ENCODE results near the gene CTXND1.

Gene CTXND1

GRCh38 chr15:80188251-80188650 is 63.8 kb downstream of the CTXND1 start:
- no peak overlapping the region for H3K27ac ChIP-seq (ENCODE audit: low read depth, low read length)

DNA sequence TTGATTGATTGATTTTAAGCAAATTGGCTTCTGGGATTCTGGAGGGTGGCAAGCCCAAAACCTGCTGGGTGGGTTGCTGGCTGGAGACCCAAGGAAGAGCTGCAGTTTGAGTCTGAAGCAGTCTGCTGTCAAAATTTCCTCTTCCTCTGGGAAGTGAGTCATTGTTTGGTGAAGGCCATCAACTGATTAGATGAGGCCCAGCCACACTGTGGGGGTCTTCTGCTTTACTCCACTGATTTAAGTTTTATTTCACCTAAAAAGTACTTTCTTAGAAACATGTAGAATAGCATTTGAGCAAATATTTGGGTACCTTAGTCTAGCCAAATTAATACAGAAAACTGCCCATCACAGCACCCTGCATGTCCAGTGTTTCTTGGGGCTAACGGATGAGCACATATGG is 65.4 kb downstream of the CTXND1 start:
- Histone ChIP-seq H3K79me2 (ENCODE audit: control insufficient read depth, low read length) (no peaks in the 10 kb centered on the region), H3F3A (ENCODE audit: control insufficient read depth, insufficient read depth) (no peaks in the 10 kb centered on the region), H3K4me2 (ENCODE audit: low read length) (no peak overlapping the region), H3K36me3 (ENCODE audit: control insufficient read depth, low read length) (no peaks in the 10 kb centered on the region), H3K4me1 (ENCODE audit: control insufficient read depth, low read length) (no peaks in the 10 kb centered on the region), H4K20me1 (ENCODE audit: control insufficient read depth, insufficient read depth, low read depth, low read length) (no peaks in the 10 kb centered on the region), H3K27me3 (ENCODE audit: control insufficient read depth, low read length) (no peaks in the 10 kb centered on the region), H3K9me2 (replicated peaks; ENCODE audit: control insufficient read depth, low read length) (no peaks in the 10 kb centered on the region), H3K9me3 (ENCODE audit: control insufficient read depth, insufficient read depth, low read length) (no peaks in the 10 kb centered on the region), H3K4me3 (ENCODE audit: low read length) (no peak overlapping the region), H3K27ac (ENCODE audit: low read depth, low read length) (no peak overlapping the region)
- no peak for TF ChIP-seq CTCF (IDR thresholded peaks at IDR 0.05; ENCODE audit: low read depth, low read length, poor library complexity, severe bottlenecking)
- TF ChIP-seq EZH2phosphoT487 (IDR thresholded peaks at IDR 0.05; ENCODE audit: borderline replicate concordance, low read length), result no peak

More at GRCh38 chr15:80188251-80188650, 63.8 kb downstream of the CTXND1 start:
- Histone ChIP-seq H3K9me3 (ENCODE audit: control insufficient read depth, insufficient read depth, low read length) (no peaks in the 10 kb centered on the region), H3K27me3 (ENCODE audit: control insufficient read depth, low read length) (peaks cover 3% of the 10 kb centered on the region; the same call in 1 of the 2 replicates), H3F3A (ENCODE audit: control insufficient read depth, insufficient read depth) (no peaks in the 10 kb centered on the region), H3K79me2 (ENCODE audit: control insufficient read depth, low read length) (no peaks in the 10 kb centered on the region), H3K9me2 (replicated peaks; ENCODE audit: control insufficient read depth, low read length) (no peaks in the 10 kb centered on the region), H3K36me3 (ENCODE audit: control insufficient read depth, low read length) (no peaks in the 10 kb centered on the region), H3K4me3 (ENCODE audit: low read length) (no peak overlapping the region), H4K20me1 (ENCODE audit: control insufficient read depth, insufficient read depth, low read depth, low read length) (no peaks in the 10 kb centered on the region), H3K4me1 (ENCODE audit: control insufficient read depth, low read length) (no peaks in the 10 kb centered on the region), H3K4me2 (ENCODE audit: low read length) (no peak overlapping the region)
- TF ChIP-seq CTCF (IDR thresholded peaks at IDR 0.05; ENCODE audit: low read depth, low read length, poor library complexity, severe bottlenecking) (no peak), EZH2phosphoT487 (IDR thresholded peaks at IDR 0.05; ENCODE audit: borderline replicate concordance, low read length) (no peak)

DNA sequence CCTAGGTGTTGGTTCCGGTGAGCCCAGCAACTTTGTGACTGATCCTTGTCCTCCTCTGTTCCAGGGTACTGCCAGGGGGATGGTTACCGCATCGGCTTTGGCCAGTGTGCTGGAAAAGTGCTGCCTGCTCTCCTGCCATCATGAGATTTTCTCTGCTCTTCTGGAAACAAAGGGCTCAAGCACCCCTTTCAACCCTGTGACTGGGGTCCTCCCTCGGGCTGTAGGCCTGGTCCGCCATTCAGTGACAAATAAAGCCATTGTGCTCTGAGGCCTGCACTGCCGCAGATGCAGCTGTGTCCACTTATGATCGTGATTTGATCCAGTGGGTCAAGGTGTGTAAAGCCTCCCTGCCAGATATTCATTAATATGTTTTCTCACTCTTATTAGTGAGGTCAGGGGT is 65.9 kb downstream of the CTXND1 start:
- Histone ChIP-seq H3K27ac (ENCODE audit: low read depth, low read length) (no peak overlapping the region), H4K20me1 (ENCODE audit: control insufficient read depth, insufficient read depth, low read depth, low read length) (no peaks in the 10 kb centered on the region), H3K9me3 (ENCODE audit: control insufficient read depth, insufficient read depth, low read length) (no peaks in the 10 kb centered on the region), H3K36me3 (ENCODE audit: control insufficient read depth, low read length) (no peaks in the 10 kb centered on the region), H3K79me2 (ENCODE audit: control insufficient read depth, low read length) (no peaks in the 10 kb centered on the region), H3F3A (ENCODE audit: control insufficient read depth, insufficient read depth) (no peaks in the 10 kb centered on the region), H3K4me3 (ENCODE audit: low read length) (no peak overlapping the region), H3K9me2 (replicated peaks; ENCODE audit: control insufficient read depth, low read length) (no peaks in the 10 kb centered on the region), H3K27me3 (ENCODE audit: control insufficient read depth, low read length) (no peaks in the 10 kb centered on the region), H3K4me1 (ENCODE audit: control insufficient read depth, low read length) (no peaks in the 10 kb centered on the region), H3K4me2 (ENCODE audit: low read length) (no peak overlapping the region)
- no peak for TF ChIP-seq CTCF (IDR thresholded peaks at IDR 0.05; ENCODE audit: low read depth, low read length, poor library complexity, severe bottlenecking)
- no peak for TF ChIP-seq EZH2phosphoT487 (IDR thresholded peaks at IDR 0.05; ENCODE audit: borderline replicate concordance, low read length)

DNA sequence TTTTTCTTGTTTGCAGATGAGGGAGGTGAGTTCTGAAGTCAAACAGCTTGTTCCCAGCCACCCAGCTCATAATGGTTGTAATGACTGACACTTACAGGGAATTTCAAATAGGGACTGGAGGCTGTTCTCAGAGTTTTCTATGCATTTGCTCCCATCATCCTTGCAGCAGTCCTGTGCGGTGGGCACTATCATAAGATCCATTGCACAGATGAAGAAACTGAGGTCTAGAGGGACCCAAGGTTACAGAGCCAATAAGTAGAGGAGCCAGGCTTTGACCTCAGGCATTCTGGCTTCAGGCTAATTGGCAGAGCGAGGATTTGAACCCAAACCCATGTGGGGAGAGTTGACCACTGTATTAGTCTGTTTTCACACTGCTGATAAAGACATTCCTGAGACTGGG is 66.9 kb downstream of the CTXND1 start:
- Histone ChIP-seq H3K36me3 (ENCODE audit: control insufficient read depth, low read length) (no peaks in the 10 kb centered on the region), H3K27me3 (ENCODE audit: control insufficient read depth, low read length) (no peaks in the 10 kb centered on the region), H3K4me3 (ENCODE audit: low read length) (no peak overlapping the region), H3K4me2 (ENCODE audit: low read length) (no peak overlapping the region), H3K9me2 (replicated peaks; ENCODE audit: control insufficient read depth, low read length) (no peaks in the 10 kb centered on the region), H4K20me1 (ENCODE audit: control insufficient read depth, insufficient read depth, low read depth, low read length) (no peaks in the 10 kb centered on the region), H3K4me1 (ENCODE audit: control insufficient read depth, low read length) (no peaks in the 10 kb centered on the region), H3F3A (ENCODE audit: control insufficient read depth, insufficient read depth) (no peaks in the 10 kb centered on the region), H3K79me2 (ENCODE audit: control insufficient read depth, low read length) (no peaks in the 10 kb centered on the region), H3K27ac (ENCODE audit: low read depth, low read length) (no peak overlapping the region), H3K9me3 (ENCODE audit: control insufficient read depth, insufficient read depth, low read length) (no peaks in the 10 kb centered on the region)
- TF ChIP-seq EZH2phosphoT487 (IDR thresholded peaks at IDR 0.05; ENCODE audit: borderline replicate concordance, low read length) (no peak), CTCF (IDR thresholded peaks at IDR 0.05; ENCODE audit: low read depth, low read length, poor library complexity, severe bottlenecking) (no peak)

Data from DOHH2 (cell line).